Loucy (cell line): ENCODE measurements around the gene IDH2.

ENCODE experiments used
- CTCF ChIP-seq: fragments of 200-600 bp; sonication (generic); conservative IDR thresholded peaks from 2 replicates; pipeline ENCODE4 v1.5.1; 2014; ENCODE audit warnings: mild to moderate bottlenecking, antibody characterized with exemption, low read length
- EZH2phosphoT487 ChIP-seq: fragments of 200-600 bp; IDR thresholded peaks from 2 replicates; pipeline ENCODE4 v1.6.1; 2018; ENCODE audit warnings: antibody characterized with exemption, mild to moderate bottlenecking, moderate library complexity, borderline replicate concordance

DNA sequence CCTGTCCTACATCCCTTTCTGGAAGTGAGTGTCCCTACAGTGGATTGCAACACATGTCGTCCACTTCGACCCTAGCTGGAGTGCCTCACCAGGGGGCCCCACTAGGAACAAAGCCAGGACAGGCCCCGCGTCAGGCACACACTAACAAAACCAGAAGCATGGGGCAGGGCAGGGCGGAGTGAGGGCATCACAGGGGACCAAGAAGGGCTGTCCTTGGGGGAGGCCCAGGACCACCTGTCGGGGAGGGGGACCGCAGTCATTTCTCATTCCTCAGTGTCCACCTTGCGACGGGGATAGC lies 21.9 kb downstream of the IDH2 start:
- TF ChIP-seq CTCF (no peak), EZH2phosphoT487 (no peak)
